Measurements from ENCODE around the gene FAM110A.
"Not testable (repeated sequence)": the region's sequence is repeated elsewhere in the genome, so short reads cannot be mapped to it uniquely, and the experiment has no call there.

The FAM110A gene

GRCh38 chr20:823574-823902 lies 10.0 kb upstream of the FAM110A start:
- DNase-seq (ENCODE audit: low spot score) = no peak

GRCh38 chr20:824490-824889 lies 9.0 kb upstream of the FAM110A start:
- no peak for DNase-seq (ENCODE audit: low spot score)

- no peak for DNase-seq (ENCODE audit: low spot score)
Measured at GRCh38 chr20:824916-825315, 8.6 kb upstream of the FAM110A start.

- no peak for DNase-seq (ENCODE audit: low spot score)
Measured at GRCh38 chr20:825710-826421, 7.6 kb upstream of the FAM110A start.

- no peak for DNase-seq (ENCODE audit: low spot score)
Measured at GRCh38 chr20:826695-827323, 6.7 kb upstream of the FAM110A start.

GRCh38 chr20:827981-828380 lies 5.5 kb upstream of the FAM110A start:
- DNase-seq (ENCODE audit: low spot score) = not testable (repeated sequence)

- DNase-seq (ENCODE audit: low spot score) = no peak
Measured at GRCh38 chr20:828987-829386, 4.5 kb upstream of the FAM110A start.

GRCh38 chr20:829551-829950 lies 4.0 kb upstream of the FAM110A start:
- DNase-seq (ENCODE audit: low spot score) = no peak

- DNase-seq (ENCODE audit: low spot score) = no peak
Measured at GRCh38 chr20:830011-830521, 3.4 kb upstream of the FAM110A start.

GRCh38 chr20:831251-831650 lies 2.3 kb upstream of the FAM110A start:
- DNase-seq (ENCODE audit: low spot score) = no peak

GRCh38 chr20:831956-832355 lies 1.6 kb upstream of the FAM110A start:
- DNase-seq (ENCODE audit: low spot score) = no peak

- no peak for DNase-seq (ENCODE audit: low spot score)
Measured at GRCh38 chr20:833121-833449, 430 bp upstream of the FAM110A start.

- DNase-seq (ENCODE audit: low spot score) = no peak
Measured at GRCh38 chr20:834151-834746, 734 bp downstream of the FAM110A start.

GRCh38 chr20:835608-836045 lies 2.1 kb downstream of the FAM110A start:
- DNase-seq (ENCODE audit: low spot score) = no peak

- no peak for DNase-seq (ENCODE audit: low spot score)
Measured at GRCh38 chr20:836190-836589, 2.7 kb downstream of the FAM110A start.

- no peak for DNase-seq (ENCODE audit: low spot score)
Measured at GRCh38 chr20:839015-839414, 5.5 kb downstream of the FAM110A start.

- DNase-seq (ENCODE audit: low spot score) = no peak
Measured at GRCh38 chr20:839626-840025, 6.1 kb downstream of the FAM110A start.

GRCh38 chr20:840503-840857 lies 7.0 kb downstream of the FAM110A start:
- no peak for DNase-seq (ENCODE audit: low spot score)

- DNase-seq (ENCODE audit: low spot score) = no peak
Measured at GRCh38 chr20:840858-841567, 7.5 kb downstream of the FAM110A start.

- no peak for DNase-seq (ENCODE audit: low spot score)
Measured at GRCh38 chr20:841568-842546, 8.3 kb downstream of the FAM110A start.

- no peak for DNase-seq (ENCODE audit: low spot score)
Measured at GRCh38 chr20:842547-842940, 9.0 kb downstream of the FAM110A start.

- no peak for DNase-seq (ENCODE audit: low spot score)
Measured at GRCh38 chr20:843912-844311, 10.4 kb downstream of the FAM110A start.
